ENCODE measurements around the gene CDCP1.

The CDCP1 gene

GRCh38 chr3:45120359-45121158, 25.6 kb downstream of the CDCP1 start:
- Histone ChIP-seq H3K36me3 (replicated peaks) (no peaks in the 10 kb centered on the region), H3K4me3 (no peak overlapping the region), H3K9me3 (no peaks in the 10 kb centered on the region), H3K27me3 (ENCODE audit: low read depth) (peaks cover 22% of the 10 kb centered on the region), H3K4me1 (no peaks in the 10 kb centered on the region)
- in situ Hi-C loops (cut with MboI; ENCODE audit: low sequenced_read_pairs) = no loop called here
- DNase-seq (ENCODE audit: low spot score in 2 of 2) = no peak

DNA sequence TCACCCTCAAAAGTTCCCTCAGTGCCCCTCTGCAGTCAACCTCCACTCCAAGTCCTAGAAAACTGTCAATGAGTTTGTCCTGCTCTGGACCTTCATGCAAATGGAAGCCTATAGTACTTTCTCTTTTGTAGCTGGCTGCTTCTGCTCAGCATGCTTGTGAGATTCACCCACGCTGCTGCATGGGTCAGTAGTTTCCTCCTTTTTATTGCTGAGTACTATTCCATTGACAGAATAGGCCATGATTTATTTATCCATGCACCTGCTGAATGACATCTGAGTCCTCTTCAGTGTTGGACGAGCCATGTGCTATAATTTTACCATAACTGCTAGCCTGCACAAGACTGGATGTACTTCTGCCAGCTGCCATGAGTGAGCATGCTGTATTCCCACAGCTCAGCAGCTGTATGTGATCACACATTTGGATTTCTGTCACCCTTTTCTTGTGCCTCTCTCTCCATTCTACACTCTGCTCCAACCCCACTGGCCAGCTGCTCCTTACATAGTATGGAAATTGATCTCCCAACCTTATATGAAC, 26.3 kb downstream of the CDCP1 start:
- Histone ChIP-seq H3K4me1 (no peaks in the 10 kb centered on the region), H3K27me3 (ENCODE audit: low read depth) (peaks cover 22% of the 10 kb centered on the region), H3K4me3 (no peak overlapping the region), H3K36me3 (replicated peaks) (no peaks in the 10 kb centered on the region), H3K9me3 (no peaks in the 10 kb centered on the region)
- DNase-seq (ENCODE audit: low spot score in 2 of 2) = no peak
- in situ Hi-C loops (cut with MboI; ENCODE audit: low sequenced_read_pairs) = no loop called here

- Histone ChIP-seq H3K27me3 (ENCODE audit: low read depth) (peaks cover 22% of the 10 kb centered on the region), H3K4me1 (no peaks in the 10 kb centered on the region)
These were observed 26.8 kb downstream of the CDCP1 start for GRCh38 chr3:45119376-45119775.

DNA sequence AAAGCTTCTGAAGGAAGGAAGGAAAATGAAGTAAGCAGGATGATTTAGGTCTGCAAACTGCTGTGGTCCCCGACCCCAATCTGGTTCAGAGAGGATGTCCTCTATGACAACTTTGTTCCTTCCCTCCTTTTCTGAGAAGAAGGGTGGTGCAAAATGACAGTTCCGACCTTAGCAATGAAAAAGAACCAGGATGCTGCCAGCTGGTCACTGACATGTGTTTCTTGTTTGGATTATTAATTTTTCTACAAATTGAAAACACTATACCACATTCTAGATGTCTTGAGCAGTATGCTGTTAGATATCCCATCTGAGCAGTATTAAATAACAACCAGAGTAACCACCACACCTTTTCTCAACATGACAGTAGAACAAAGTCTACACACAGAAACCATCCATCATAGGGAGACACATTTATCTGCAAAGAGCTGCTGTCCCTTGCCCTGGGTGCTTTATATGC, 27.5 kb downstream of the CDCP1 start:
- in situ Hi-C loops (cut with MboI; ENCODE audit: low sequenced_read_pairs) = no loop called here
- Histone ChIP-seq H3K36me3 (replicated peaks) (no peaks in the 10 kb centered on the region), H3K4me1 (no peaks in the 10 kb centered on the region), H3K9me3 (no peaks in the 10 kb centered on the region), H3K4me3 (no peak overlapping the region), H3K27me3 (ENCODE audit: low read depth) (peaks cover 23% of the 10 kb centered on the region)
- no peak for DNase-seq (ENCODE audit: low spot score in 2 of 2)

More at GRCh38 chr3:45119376-45119775, 26.8 kb downstream of the CDCP1 start:
- in situ Hi-C loops (cut with MboI; ENCODE audit: low sequenced_read_pairs) = no loop called here
- no peak for DNase-seq (ENCODE audit: low spot score in 2 of 2)
- H3K9me3 ChIP-seq = no peaks in the 10 kb centered on the region
- no peak overlapping the region for H3K4me3 ChIP-seq
- H3K36me3 ChIP-seq (replicated peaks) = no peaks in the 10 kb centered on the region

DNA sequence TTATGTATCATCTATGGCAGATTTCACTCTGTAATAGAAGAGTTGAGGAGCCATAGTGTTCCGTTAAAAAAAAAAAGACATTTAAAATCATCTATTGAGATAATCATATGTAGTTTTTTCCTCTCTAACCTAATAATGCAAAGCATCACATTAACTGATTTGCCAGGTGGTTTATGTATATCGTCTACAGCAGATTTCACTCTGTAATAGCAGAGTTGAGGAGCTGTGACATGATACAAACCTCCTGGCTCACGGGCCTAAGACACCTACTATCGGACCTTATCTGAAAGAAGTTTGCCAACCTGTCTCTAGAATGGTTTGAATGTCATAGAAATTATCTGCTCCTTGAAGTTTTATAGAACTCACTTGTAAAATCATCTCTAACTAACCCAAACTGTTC, 29.8 kb downstream of the CDCP1 start:
- Histone ChIP-seq H3K36me3 (replicated peaks) (no peaks in the 10 kb centered on the region), H3K9me3 (no peaks in the 10 kb centered on the region), H3K4me3 (no peak overlapping the region), H3K4me1 (no peaks in the 10 kb centered on the region), H3K27me3 (ENCODE audit: low read depth) (peaks cover 25% of the 10 kb centered on the region)
- in situ Hi-C loops (cut with MboI; ENCODE audit: low sequenced_read_pairs) = no loop called here
- no peak for DNase-seq (ENCODE audit: low spot score in 2 of 2)

DNA sequence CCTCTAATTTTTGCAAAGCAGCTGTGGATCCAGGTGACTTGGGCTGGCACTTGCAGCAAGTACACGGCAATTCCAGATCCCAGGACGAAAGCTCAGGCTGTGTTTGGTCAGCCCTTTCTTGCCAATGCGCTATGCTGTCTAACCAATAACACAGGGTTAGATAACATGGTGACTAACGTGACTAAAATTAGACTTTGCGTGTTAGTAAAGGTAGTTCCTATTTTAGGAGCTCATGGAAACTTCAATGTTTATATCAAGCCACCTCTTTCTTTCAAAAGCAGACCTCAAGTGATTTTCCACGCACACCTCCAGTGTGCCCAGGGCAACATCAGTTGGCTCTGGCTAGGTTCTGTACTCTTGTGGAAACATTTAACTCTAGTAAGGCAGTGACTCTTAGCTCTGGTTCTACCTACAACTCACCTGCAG, 32.5 kb downstream of the CDCP1 start:
- in situ Hi-C loops (cut with MboI; ENCODE audit: low sequenced_read_pairs) = no loop called here
- no peaks in the 10 kb centered on the region for H3K9me3 ChIP-seq
- H3K4me1 ChIP-seq = no peaks in the 10 kb centered on the region
- H3K36me3 ChIP-seq (replicated peaks) = no peaks in the 10 kb centered on the region
- no peak overlapping the region for H3K4me3 ChIP-seq
- peaks cover 19% of the 10 kb centered on the region for H3K27me3 ChIP-seq (ENCODE audit: low read depth)
- no peak for DNase-seq (ENCODE audit: low spot score in 2 of 2)

DNA sequence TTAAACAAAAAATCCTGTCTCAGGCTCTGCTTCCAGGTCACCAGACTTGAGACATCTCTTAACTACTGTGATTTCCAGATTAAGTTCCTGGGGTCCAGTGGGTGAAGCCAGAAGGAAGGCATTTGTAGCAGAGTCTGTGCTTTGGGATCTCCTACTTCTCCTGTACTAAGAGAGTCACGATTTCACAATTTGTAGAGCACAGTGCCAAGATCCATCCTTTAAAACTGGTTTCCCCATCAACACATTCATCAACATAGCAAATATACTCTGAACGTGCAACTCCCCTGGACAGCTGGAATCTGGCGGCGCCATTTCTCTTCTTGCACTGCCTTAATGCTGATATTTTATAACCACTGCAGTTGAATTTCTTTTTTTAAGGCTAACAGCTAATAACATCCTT, 33.2 kb downstream of the CDCP1 start:
- in situ Hi-C loops (cut with MboI; ENCODE audit: low sequenced_read_pairs) = no loop called here
- Histone ChIP-seq H3K4me3 (no peak overlapping the region), H3K9me3 (no peaks in the 10 kb centered on the region), H3K4me1 (no peaks in the 10 kb centered on the region), H3K36me3 (replicated peaks) (no peaks in the 10 kb centered on the region), H3K27me3 (ENCODE audit: low read depth) (peaks cover 12% of the 10 kb centered on the region)
- no peak for DNase-seq (ENCODE audit: low spot score in 2 of 2)

GRCh38 chr3:45110509-45110833, 35.7 kb downstream of the CDCP1 start:
- DNase-seq (ENCODE audit: low spot score in 2 of 2) = no peak
- H3K4me1 ChIP-seq = no peaks in the 10 kb centered on the region
- in situ Hi-C loops (cut with MboI; ENCODE audit: low sequenced_read_pairs) = no loop called here
- no peak overlapping the region for H3K4me3 ChIP-seq
- no peaks in the 10 kb centered on the region for H3K36me3 ChIP-seq (replicated peaks)
- H3K9me3 ChIP-seq = no peaks in the 10 kb centered on the region
- H3K27me3 ChIP-seq (ENCODE audit: low read depth) = peaks cover 3% of the 10 kb centered on the region; the same call in 1 of the 2 replicates

DNA sequence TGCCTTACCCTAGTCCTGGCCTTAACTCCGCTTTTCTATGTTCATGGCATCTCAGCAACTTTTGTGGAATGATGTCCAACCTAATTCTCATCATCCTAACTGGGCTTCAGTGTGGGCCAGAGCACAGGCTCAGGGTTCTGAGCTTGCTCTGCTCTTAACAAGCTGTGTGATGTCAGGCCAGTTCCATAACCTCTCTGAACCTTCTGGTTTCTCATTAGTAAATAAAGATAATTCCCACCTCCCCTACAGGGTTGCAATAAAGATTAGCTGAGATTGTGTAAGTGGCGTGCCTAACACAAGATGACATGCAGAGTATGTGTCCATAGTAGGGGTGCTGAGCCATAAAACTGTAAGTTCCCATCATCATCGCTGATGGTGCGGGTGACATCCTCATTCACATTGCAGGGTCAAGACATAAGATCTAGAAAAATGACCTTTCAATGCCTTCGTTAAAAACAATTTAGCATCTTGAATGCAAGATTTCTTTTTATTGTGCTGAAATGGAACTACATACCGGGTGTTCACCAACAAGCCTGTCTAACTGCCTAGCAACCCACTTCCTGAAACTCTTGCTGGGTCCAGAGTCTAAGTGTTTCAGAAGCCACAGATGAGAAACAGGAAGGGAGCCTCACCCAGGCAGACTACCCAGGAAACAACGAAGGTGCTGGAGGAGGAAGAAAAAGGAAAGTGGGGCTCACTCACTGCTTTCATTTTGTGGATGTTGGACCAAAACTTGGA, 36.2 kb downstream of the CDCP1 start:
- Histone ChIP-seq H3K36me3 (replicated peaks) (no peaks in the 10 kb centered on the region), H3K4me3 (no peak overlapping the region), H3K27me3 (ENCODE audit: low read depth) (peaks cover 3% of the 10 kb centered on the region; the same call in 1 of the 2 replicates), H3K4me1 (no peaks in the 10 kb centered on the region), H3K9me3 (no peaks in the 10 kb centered on the region)
- no peak for DNase-seq (ENCODE audit: low spot score in 2 of 2)
- in situ Hi-C loops (cut with MboI; ENCODE audit: low sequenced_read_pairs) = no loop called here

GRCh38 chr3:45106874-45107273, 39.3 kb downstream of the CDCP1 start:
- H3K27me3 ChIP-seq (ENCODE audit: low read depth) = no peaks in the 10 kb centered on the region
- no peak for DNase-seq (ENCODE audit: low spot score in 2 of 2)
- no peaks in the 10 kb centered on the region for H3K9me3 ChIP-seq
- in situ Hi-C loops (cut with MboI; ENCODE audit: low sequenced_read_pairs) = no loop called here
- no peaks in the 10 kb centered on the region for H3K4me1 ChIP-seq
- no peak overlapping the region for H3K4me3 ChIP-seq
- no peaks in the 10 kb centered on the region for H3K36me3 ChIP-seq (replicated peaks)

DNA sequence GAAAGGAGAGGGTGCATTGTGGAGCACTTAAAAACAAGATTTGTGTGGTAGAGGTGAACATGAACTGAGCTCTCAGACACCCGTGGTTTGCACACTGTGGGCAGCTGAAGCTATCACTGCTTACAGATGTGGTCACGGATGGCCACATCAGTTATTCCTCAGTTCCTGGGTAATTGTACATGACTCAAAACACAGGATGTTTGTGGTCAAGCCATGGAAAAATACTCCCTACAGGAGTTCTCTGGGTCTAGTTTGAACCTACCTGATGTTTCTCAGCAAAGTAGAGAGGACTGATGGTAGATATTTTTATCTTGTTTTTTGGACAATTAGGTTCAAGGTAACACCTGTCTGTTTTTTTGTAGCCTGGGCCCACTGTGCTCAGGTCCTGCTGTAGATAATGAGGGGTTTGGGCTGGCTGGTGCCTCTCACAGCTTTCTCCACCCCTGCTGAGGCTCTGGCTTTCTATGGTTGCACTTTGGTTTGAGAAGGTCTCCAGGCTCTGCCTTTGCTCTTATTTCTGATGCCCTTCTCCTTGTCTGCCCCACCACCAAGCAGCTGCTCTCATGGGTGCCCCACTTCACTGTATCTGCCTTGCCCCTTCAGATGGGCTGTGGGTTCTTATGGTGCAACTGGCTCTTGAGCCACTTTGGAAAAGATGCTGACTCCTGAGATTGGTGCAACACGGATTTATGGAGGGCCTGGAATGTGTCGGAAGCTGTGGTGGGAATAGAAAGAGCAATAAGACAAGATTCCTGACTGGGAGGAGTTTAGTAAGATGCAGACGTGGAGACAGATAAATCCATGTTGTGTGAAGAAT, 40.1 kb downstream of the CDCP1 start:
- no peaks in the 10 kb centered on the region for H3K9me3 ChIP-seq
- H3K27me3 ChIP-seq (ENCODE audit: low read depth) = no peaks in the 10 kb centered on the region
- in situ Hi-C loops (cut with MboI; ENCODE audit: low sequenced_read_pairs) = no loop called here
- H3K4me1 ChIP-seq = no peaks in the 10 kb centered on the region
- H3K4me3 ChIP-seq = no peak overlapping the region
- H3K36me3 ChIP-seq (replicated peaks) = no peaks in the 10 kb centered on the region
- DNase-seq (ENCODE audit: low spot score in 2 of 2) = no peak

DNA sequence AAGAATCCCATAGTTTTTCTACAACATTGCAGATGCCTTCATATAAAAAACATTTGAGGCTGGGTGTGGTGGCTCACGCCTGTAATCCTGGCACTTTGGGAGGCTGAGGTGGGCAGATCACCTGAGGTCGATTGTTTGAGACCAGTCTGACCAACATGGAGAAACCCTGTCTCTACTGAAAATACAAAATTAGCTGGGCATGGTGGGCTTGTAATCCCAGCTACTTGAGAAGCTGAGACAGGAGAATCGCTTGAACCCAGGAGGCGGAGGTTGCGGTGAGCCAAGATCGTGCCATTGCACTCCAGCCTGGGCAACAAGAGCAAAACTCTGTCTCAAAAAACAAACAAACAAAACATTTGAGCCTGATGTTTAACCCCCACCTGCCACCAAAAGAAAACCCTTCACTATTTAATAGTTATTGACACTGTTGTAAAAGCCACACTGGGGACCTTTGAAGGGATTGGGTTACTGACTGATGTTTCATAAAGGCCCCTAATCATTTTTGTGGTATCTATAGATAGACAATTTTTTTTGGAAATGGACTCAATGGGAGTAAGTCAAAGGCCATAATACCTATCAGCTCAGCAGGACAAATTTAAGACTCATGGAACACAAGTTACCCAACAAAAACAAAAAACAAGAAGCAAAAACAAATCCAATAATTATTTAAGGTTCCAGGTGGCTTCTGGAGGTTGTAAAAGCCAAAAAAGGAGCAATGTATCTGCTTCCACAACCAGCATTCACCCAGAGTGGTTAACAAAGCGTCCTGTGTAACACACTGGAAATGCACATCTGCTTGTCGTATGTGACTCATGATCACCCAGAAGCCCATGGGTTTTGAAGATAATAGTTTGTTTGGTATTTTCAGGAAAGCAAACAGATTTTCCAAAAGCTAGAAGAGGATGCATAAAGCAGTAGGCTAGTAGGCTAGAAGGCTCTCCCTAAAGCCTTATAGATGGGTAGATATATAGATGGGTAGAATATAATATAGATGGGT, 41.2 kb downstream of the CDCP1 start:
- in situ Hi-C loops (cut with MboI; ENCODE audit: low sequenced_read_pairs) = no loop called here
- no peaks in the 10 kb centered on the region for H3K36me3 ChIP-seq (replicated peaks)
- no peaks in the 10 kb centered on the region for H3K9me3 ChIP-seq
- no peak for DNase-seq (ENCODE audit: low spot score in 2 of 2)
- no peak overlapping the region for H3K4me3 ChIP-seq
- no peaks in the 10 kb centered on the region for H3K27me3 ChIP-seq (ENCODE audit: low read depth)
- H3K4me1 ChIP-seq = no peaks in the 10 kb centered on the region
